Smooth muscle cell (in vitro differentiated cells): ENCODE measurements around the gene PSMD12. TPM values are rescaled to one million over a fixed set of nuclear protein-coding genes. Genes with fewer than 3 reads are reported as not detected.
"Not testable (repeated sequence)": the region's sequence is repeated elsewhere in the genome, so short reads cannot be mapped to it uniquely, and the experiment has no call there.

Source experiments
- DNase-seq: peaks from one replicate; lab custom pipeline; 2025; ENCODE audit not compliant: unreplicated experiment; lab: John Stamatoyannopoulos, UW
- H2AFZ ChIP-seq: fragments of 200-600 bp; sonication (generic); 2 replicates; pipeline ENCODE4 v1.6.0; 2016; ENCODE audit warnings: antibody characterized with exemption, low read depth, mild to moderate bottlenecking
- H3F3A ChIP-seq: fragments of 200-600 bp; sonication (generic); 2 replicates; pipeline ENCODE4 v1.6.0; 2017; ENCODE audit warnings: antibody characterized with exemption, low read depth
- H3K27ac ChIP-seq: fragments of 200-600 bp; sonication (generic); 2 replicates; pipeline ENCODE4 v1.5.1; 2016; ENCODE audit warnings: low read depth, mild to moderate bottlenecking
- H3K27me3 ChIP-seq: fragments of 200-600 bp; sonication (generic); 2 replicates; pipeline ENCODE4 v1.6.1; 2016; ENCODE audit warnings: low read depth, mild to moderate bottlenecking
- H3K36me3 ChIP-seq: fragments of 200-600 bp; sonication (generic); 2 replicates; pipeline ENCODE4 v1.5.1; 2016; ENCODE audit warnings: low read depth
- H3K4me1 ChIP-seq: fragments of 200-600 bp; sonication (generic); 2 replicates; pipeline ENCODE4 v1.5.1; 2016; ENCODE audit warnings: low read depth
- H3K4me2 ChIP-seq: fragments of 200-600 bp; sonication (generic); 2 replicates; pipeline ENCODE4 v1.6.0; 2016; ENCODE audit warnings: mild to moderate bottlenecking
- H3K4me3 ChIP-seq: fragments of 200-600 bp; sonication (generic); 2 replicates; pipeline ENCODE4 v1.5.1; 2016; ENCODE audit warnings: mild to moderate bottlenecking
- H3K79me2 ChIP-seq: fragments of 200-600 bp; sonication (generic); 2 replicates; pipeline ENCODE4 v1.6.0; 2016; ENCODE audit warnings: low read depth, mild to moderate bottlenecking
- H3K9ac ChIP-seq: fragments of 200-600 bp; sonication (generic); 2 replicates; pipeline ENCODE4 v1.6.0; 2016; ENCODE audit warnings: low read depth
- H3K9me3 ChIP-seq: fragments of 200-600 bp; sonication (generic); replicated peaks from 2 replicates; pipeline ENCODE4 v1.5.1; 2016; ENCODE audit warnings: low read depth
- H4K20me1 ChIP-seq: fragments of 200-600 bp; sonication (generic); 2 replicates; pipeline ENCODE4 v1.6.0; 2016; ENCODE audit warnings: low read depth
- CTCF ChIP-seq: fragments of 200-600 bp; sonication (generic); IDR thresholded peaks from 2 replicates; pipeline ENCODE4 v1.5.1; 2017; ENCODE audit warnings: borderline replicate concordance, mild to moderate bottlenecking, antibody characterized with exemption; ENCODE audit not compliant: insufficient read depth, poor library complexity, severe bottlenecking
- WGBS: methylation state at CpG from one replicate; pipeline ENCODE4 v1.1.7; 2016; ENCODE audit warnings: low lambda C conversion rate; 5-methylcytosine and 5-hydroxymethylcytosine counted together
- polyA plus RNA-seq: library from polyadenylated mRNA; unstranded; fragments of >200 nt; fragmentation: Nextera tagmentation; extraction: Ambion mirVana; gene quantifications from 2 replicates; pipeline ENCODE4 v1.2.1, GENCODE V29; 2016
- total RNA-seq: library from RNA; depleted of rRNA; stranded (reverse); fragments of >200 nt; gene quantifications from 2 replicates; pipeline ENCODE4 v1.2.3, GENCODE V29; 2014

Gene PSMD12
- total and polyA plus RNA-seq, 2 experiments from 2014 or later, result 34.7 to 51.7 TPM

- no peak for DNase-seq
- no peaks in the 10 kb centered on the region for H3K9me3 ChIP-seq
- 73% methylated on average over 6 of the region's 6 CpGs for WGBS
- no peak for TF ChIP-seq CTCF
- H3F3A ChIP-seq, result peaks cover 9% of the 10 kb centered on the region
- no peak overlapping the region for H3K4me3 ChIP-seq
- H2AFZ ChIP-seq, result no peak overlapping the region
- H3K4me1 ChIP-seq, result peaks cover 4% of the 10 kb centered on the region
- H4K20me1 ChIP-seq, result no peaks in the 10 kb centered on the region
- H3K27ac ChIP-seq, result peak overlapping the region; percentile 87
- no peaks in the 10 kb centered on the region for H3K36me3 ChIP-seq
- no peaks in the 10 kb centered on the region for H3K27me3 ChIP-seq
- H3K9ac ChIP-seq, result peak overlapping the region; percentile 7
- peaks cover 23% of the 10 kb centered on the region for H3K79me2 ChIP-seq
- H3K4me2 ChIP-seq, result peak overlapping the region; percentile 78
Measured at GRCh38 chr17:67390006-67390645, 23.7 kb upstream of the PSMD12 start.

GRCh38 chr17:67388986-67389385 is 22.6 kb upstream of the PSMD12 start:
- H2AFZ ChIP-seq, result no peak overlapping the region
- H4K20me1 ChIP-seq, result no peaks in the 10 kb centered on the region
- no peaks in the 10 kb centered on the region for H3K36me3 ChIP-seq
- DNase-seq, result no peak
- WGBS, result 96% methylated on average over 4 of the region's 4 CpGs
- peaks cover 4% of the 10 kb centered on the region for H3K4me1 ChIP-seq
- H3K27ac ChIP-seq, result no peak overlapping the region
- no peaks in the 10 kb centered on the region for H3K27me3 ChIP-seq
- peaks cover 9% of the 10 kb centered on the region for H3F3A ChIP-seq
- no peak overlapping the region for H3K4me3 ChIP-seq
- H3K79me2 ChIP-seq, result peaks cover 31% of the 10 kb centered on the region
- no peak overlapping the region for H3K9ac ChIP-seq
- H3K4me2 ChIP-seq, result no peak overlapping the region
- TF ChIP-seq CTCF, result no peak
- no peaks in the 10 kb centered on the region for H3K9me3 ChIP-seq

GRCh38 chr17:67388536-67388935 is 22.2 kb upstream of the PSMD12 start:
- not testable (repeated sequence) for H3K9ac ChIP-seq, DNase-seq, H3K9me3 ChIP-seq, H3K27ac ChIP-seq, H3K27me3 ChIP-seq, H2AFZ ChIP-seq, H4K20me1 ChIP-seq, H3K4me2 ChIP-seq, H3K4me1 ChIP-seq, H3K36me3 ChIP-seq, H3K4me3 ChIP-seq, H3F3A ChIP-seq
- WGBS, result 97% methylated on average over 10 of the region's 10 CpGs
- H3K79me2 ChIP-seq, result peaks cover 35% of the 10 kb centered on the region

GRCh38 chr17:67386965-67387551 is 20.7 kb upstream of the PSMD12 start:
- Histone ChIP-seq H4K20me1 (no peaks in the 10 kb centered on the region), H3K9me3 (no peaks in the 10 kb centered on the region), H3K4me3 (no peak overlapping the region), H3K4me2 (no peak overlapping the region), H3K27me3 (no peaks in the 10 kb centered on the region), H3K27ac (no peak overlapping the region), H3K9ac (no peak overlapping the region), H3K4me1 (peaks cover 4% of the 10 kb centered on the region), H3K79me2 (peaks cover 31% of the 10 kb centered on the region), H3F3A (peaks cover 9% of the 10 kb centered on the region), H2AFZ (no peak overlapping the region), H3K36me3 (no peaks in the 10 kb centered on the region)
- 65% methylated on average over 16 of the region's 16 CpGs for WGBS
- TF ChIP-seq CTCF, result peak; percentile 82
- no peak for DNase-seq
